GM15510 (cell line): ENCODE measurements around the gene TMC4.

Source experiments
- POLR2A ChIP-seq: IDR thresholded peaks from 3 replicates; pipeline ENCODE4 v1.6.1; 2011; ENCODE audit warnings: borderline replicate concordance; ENCODE audit not compliant: insufficient read length; ENCODE audit errors: extremely low read depth

TMC4 gene

GRCh38 chr19:54172471-54173358 lies at the start of gene TMC4:
TSS of gene TMC4 (minus strand) at chr19:54173160. CDS start at chr19:54173117, 43 bp downstream.
- TF ChIP-seq POLR2A: no peak

GRCh38 chr19:54218960-54219661 lies 46.2 kb upstream of the TMC4 start:
- TF ChIP-seq POLR2A: no peak

- no peak for TF ChIP-seq POLR2A
These were observed 45.3 kb upstream of the TMC4 start for GRCh38 chr19:54218259-54218658.

GRCh38 chr19:54216869-54217268 lies 43.9 kb upstream of the TMC4 start:
- no peak for TF ChIP-seq POLR2A

GRCh38 chr19:54211235-54211634 lies 38.3 kb upstream of the TMC4 start:
- no peak for TF ChIP-seq POLR2A

- peak; percentile 9 for TF ChIP-seq POLR2A
These were observed 37.0 kb upstream of the TMC4 start for GRCh38 chr19:54209811-54210494.

- TF ChIP-seq POLR2A: peak; percentile 12
These were observed 36.3 kb upstream of the TMC4 start for GRCh38 chr19:54209058-54209810.

GRCh38 chr19:54208784-54209057 lies 35.8 kb upstream of the TMC4 start:
- TF ChIP-seq POLR2A: no peak

- TF ChIP-seq POLR2A: no peak
These were observed 35.2 kb upstream of the TMC4 start for GRCh38 chr19:54207983-54208783.

- TF ChIP-seq POLR2A: no peak
These were observed 34.7 kb upstream of the TMC4 start for GRCh38 chr19:54207676-54207982.

- TF ChIP-seq POLR2A: no peak
These were observed 33.8 kb upstream of the TMC4 start for GRCh38 chr19:54206831-54207177.

GRCh38 chr19:54206030-54206830 lies 33.3 kb upstream of the TMC4 start:
- TF ChIP-seq POLR2A: no peak

- TF ChIP-seq POLR2A: no peak
These were observed 32.0 kb upstream of the TMC4 start for GRCh38 chr19:54204767-54205468.

- TF ChIP-seq POLR2A: no peak
These were observed 30.2 kb upstream of the TMC4 start for GRCh38 chr19:54203151-54203611.

- no peak for TF ChIP-seq POLR2A
These were observed 29.0 kb upstream of the TMC4 start for GRCh38 chr19:54201980-54202379.
